T-helper 22 cell (primary cell): ENCODE results near the gene EHBP1L1.

Source experiments
- DNase-seq: peaks from one replicate; pipeline ENCODE4 v3.0.0-alpha.2; 2020; ENCODE audit warnings: low read depth

Gene EHBP1L1

GRCh38 chr11:65595131-65595530 lies 19.3 kb downstream of the EHBP1L1 start:
- no peak for DNase-seq

GRCh38 chr11:65595543-65596281 lies 19.9 kb downstream of the EHBP1L1 start, which contains the start of gene KCNK7:
Gene KCNK7 (minus strand): TSS chr11:65595800. CDS start chr11:65595772, 28 bp downstream.
- DNase-seq, result no peak

GRCh38 chr11:65596520-65596919 lies 20.7 kb downstream of the EHBP1L1 start:
- no peak for DNase-seq

- DNase-seq, result no peak
These were observed 22.4 kb downstream of the EHBP1L1 start for GRCh38 chr11:65598258-65598699.

GRCh38 chr11:65599216-65599954 lies 23.5 kb downstream of the EHBP1L1 start:
- no peak for DNase-seq

- no peak for DNase-seq
These were observed 24.0 kb downstream of the EHBP1L1 start for GRCh38 chr11:65599955-65600246.

GRCh38 chr11:65604258-65604657 lies 28.4 kb downstream of the EHBP1L1 start:
- no peak for DNase-seq

GRCh38 chr11:65606876-65607613 lies 31.2 kb downstream of the EHBP1L1 start:
- DNase-seq, result no peak

- DNase-seq, result no peak
These were observed 32.0 kb downstream of the EHBP1L1 start for GRCh38 chr11:65607614-65608426.

GRCh38 chr11:65609229-65609628 lies 33.4 kb downstream of the EHBP1L1 start:
- no peak for DNase-seq

GRCh38 chr11:65609665-65610064 lies 33.8 kb downstream of the EHBP1L1 start:
- DNase-seq, result no peak

- no peak for DNase-seq
These were observed 34.6 kb downstream of the EHBP1L1 start for GRCh38 chr11:65610404-65610803.

GRCh38 chr11:65611028-65611757 lies 35.3 kb downstream of the EHBP1L1 start:
- no peak for DNase-seq

GRCh38 chr11:65611758-65612603 lies 36.1 kb downstream of the EHBP1L1 start:
- no peak for DNase-seq

- no peak for DNase-seq
These were observed 36.8 kb downstream of the EHBP1L1 start for GRCh38 chr11:65612691-65613090.

- no peak for DNase-seq
These were observed 37.5 kb downstream of the EHBP1L1 start for GRCh38 chr11:65613091-65613928.

- DNase-seq, result peak; percentile 100
These were observed 39.5 kb downstream of the EHBP1L1 start, which contains the start of gene PCNX3 for GRCh38 chr11:65615229-65615949. Gene PCNX3 (plus strand): TSS chr11:65615776. CDS start chr11:65616312, 536 bp downstream.

- no peak for DNase-seq
These were observed 40.2 kb downstream of the EHBP1L1 start for GRCh38 chr11:65615950-65616574.
